Activated naive CD8-positive, alpha-beta T cell (primary cell): Measurements from ENCODE around the gene TLX2.

ENCODE experiments used
- H3K27ac Mint-ChIP-seq: one replicate; pipeline ENCODE4 v1.8.0; 2021; ENCODE audit warnings: mixed read lengths
- H3K27me3 Mint-ChIP-seq: one replicate; pipeline ENCODE4 v1.8.0; 2021; ENCODE audit warnings: mixed read lengths
- H3K36me3 Mint-ChIP-seq: one replicate; pipeline ENCODE4 v1.8.0; 2021; ENCODE audit warnings: mixed read lengths
- H3K4me1 Mint-ChIP-seq: one replicate; pipeline ENCODE4 v1.8.0; 2021; ENCODE audit warnings: low read depth, mixed read lengths
- H3K4me3 Mint-ChIP-seq: one replicate; pipeline ENCODE4 v1.8.0; 2021; ENCODE audit warnings: mild to moderate bottlenecking, mixed read lengths
- H3K9me3 Mint-ChIP-seq: one replicate; pipeline ENCODE4 v1.8.0; 2021; ENCODE audit warnings: low read depth, mixed read lengths

The TLX2 gene

DNA sequence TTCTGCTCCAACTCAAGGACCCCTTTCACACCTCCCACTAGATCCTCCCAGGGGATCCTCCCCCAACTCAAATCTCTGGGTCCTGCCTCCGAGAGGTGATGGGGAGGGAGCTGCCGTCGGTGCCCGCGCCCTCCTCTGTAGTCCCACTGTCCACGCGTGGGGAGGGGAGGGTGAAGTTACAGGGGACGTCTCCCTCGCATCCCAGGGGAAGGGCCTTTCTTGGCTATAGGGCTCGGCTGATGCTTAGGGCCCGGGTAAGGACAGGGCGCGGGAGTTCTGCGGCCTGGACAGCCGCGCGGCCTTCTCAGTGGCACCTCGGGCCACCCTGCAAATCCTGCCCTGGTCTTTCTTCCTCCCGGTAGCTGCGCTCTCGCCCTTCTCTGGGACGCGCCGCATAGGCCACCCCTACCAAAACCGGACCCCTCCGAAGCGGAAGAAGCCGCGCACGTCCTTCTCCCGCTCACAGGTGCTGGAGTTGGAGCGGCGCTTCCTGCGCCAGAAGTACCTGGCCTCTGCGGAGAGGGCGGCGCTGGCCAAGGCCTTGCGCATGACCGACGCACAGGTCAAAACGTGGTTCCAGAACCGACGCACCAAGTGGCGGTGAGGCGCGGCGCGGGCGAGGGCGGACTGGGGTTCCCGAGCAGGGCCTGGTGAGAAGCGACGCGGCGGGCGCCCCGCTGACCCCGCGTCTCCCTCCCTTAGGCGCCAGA lies 1.2 kb downstream of the TLX2 start:
- Mint-ChIP-seq H3K9me3 (no peaks in the 10 kb centered on the region), H3K4me1 (peaks cover 14% of the 10 kb centered on the region), H3K27ac (no peak overlapping the region), H3K36me3 (no peaks in the 10 kb centered on the region), H3K27me3 (peaks cover 52% of the 10 kb centered on the region), H3K4me3 (peak overlapping the region; percentile 65)

DNA sequence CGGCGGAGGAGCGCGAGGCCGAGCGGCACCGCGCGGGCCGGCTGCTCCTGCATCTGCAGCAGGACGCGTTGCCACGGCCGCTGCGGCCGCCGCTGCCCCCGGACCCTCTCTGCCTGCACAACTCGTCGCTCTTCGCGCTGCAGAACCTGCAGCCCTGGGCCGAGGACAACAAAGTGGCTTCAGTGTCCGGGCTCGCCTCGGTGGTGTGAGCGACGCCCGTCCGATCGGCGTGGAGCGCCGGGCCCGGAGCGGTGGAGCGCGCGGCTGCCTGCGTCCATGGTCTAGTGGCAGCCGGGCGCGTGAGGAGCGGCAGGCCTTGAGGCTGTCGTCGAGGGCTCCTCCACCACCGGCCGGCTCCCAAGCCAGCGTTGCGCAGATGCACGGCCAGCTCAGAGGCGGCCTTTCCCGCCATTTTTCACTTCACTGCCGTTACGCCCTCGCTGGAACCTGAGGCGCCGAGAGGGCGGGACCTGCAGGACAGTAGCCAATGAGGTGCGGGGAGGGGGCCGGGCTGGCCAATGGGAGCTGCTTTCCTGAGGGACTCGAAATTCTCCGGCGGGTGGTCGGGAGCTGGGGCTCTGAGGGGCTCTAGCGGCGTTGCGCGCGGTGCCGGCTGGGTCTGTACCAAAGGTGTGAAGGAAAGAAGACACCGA lies 1.9 kb downstream of the TLX2 start:
- Mint-ChIP-seq H3K4me1 (peaks cover 14% of the 10 kb centered on the region), H3K36me3 (no peaks in the 10 kb centered on the region), H3K27me3 (peaks cover 52% of the 10 kb centered on the region), H3K9me3 (no peaks in the 10 kb centered on the region), H3K27ac (no peak overlapping the region), H3K4me3 (peak overlapping the region; percentile 76)

DNA sequence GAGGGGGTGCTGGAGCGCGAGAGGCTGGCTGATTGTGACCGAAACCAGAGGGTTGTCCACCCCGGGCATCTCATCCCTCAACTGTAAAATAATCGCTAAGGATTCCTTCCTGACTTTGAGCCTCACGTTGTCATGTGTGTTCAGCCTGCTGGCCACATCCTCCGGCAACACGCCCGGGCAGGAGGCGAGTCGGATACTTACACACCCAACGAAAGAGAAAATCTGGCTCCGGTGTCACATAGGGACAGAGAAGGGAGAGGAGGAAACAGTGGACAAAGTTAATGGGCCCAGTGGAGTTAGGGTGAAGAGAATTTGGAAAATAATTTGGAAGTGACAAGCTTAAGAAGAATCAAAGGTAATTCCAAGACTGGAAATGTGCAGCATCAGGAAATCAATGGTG lies 2.4 kb downstream of the TLX2 start:
- Mint-ChIP-seq H3K9me3 (no peaks in the 10 kb centered on the region), H3K4me3 (peak overlapping the region; percentile 76), H3K27me3 (peaks cover 50% of the 10 kb centered on the region), H3K27ac (no peak overlapping the region), H3K36me3 (no peaks in the 10 kb centered on the region), H3K4me1 (peaks cover 14% of the 10 kb centered on the region)

DNA sequence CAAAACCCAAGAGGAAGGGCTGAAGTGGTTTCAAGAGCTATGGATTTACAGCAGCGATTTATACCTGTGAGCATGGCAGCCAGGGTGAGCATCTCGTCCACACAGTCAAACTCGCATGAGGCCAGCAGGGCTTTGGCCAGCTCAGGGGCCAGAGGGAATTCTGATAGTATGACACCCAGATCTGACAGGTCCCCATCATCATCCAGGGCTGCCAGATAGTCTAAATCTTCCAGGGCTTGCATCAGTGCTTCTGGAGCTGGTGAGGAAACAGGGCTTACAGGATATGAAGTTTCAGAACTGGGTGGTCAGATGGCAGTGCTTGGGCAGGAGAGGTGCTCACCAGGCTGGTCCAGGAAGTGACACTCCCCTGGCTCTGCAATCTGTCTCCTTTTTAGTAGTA lies 8.3 kb downstream of the TLX2 start:
- Mint-ChIP-seq H3K36me3 (peaks cover 10% of the 10 kb centered on the region), H3K27me3 (peaks cover 26% of the 10 kb centered on the region), H3K4me1 (peaks cover 10% of the 10 kb centered on the region), H3K4me3 (no peak overlapping the region), H3K27ac (no peak overlapping the region), H3K9me3 (no peaks in the 10 kb centered on the region)

DNA sequence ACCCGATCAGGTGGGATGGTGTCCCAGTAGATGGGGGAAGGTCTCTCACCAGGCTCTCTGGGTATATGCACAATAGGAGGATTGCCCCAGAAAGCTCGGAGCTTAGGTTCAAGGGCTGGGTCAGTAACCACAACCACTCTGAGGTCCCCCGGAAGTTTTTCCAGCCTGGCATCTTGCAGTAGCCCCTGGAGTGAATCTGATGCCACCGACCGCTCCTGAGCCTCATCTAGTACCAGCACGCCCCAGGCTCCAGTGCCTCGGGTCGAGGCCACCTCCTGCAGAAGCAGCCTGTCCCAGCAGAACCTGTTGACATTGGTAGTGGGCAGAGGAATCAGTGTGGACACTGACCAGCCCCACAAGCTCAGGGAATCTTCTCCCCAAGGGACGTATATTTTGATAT lies 9.8 kb downstream of the TLX2 start:
- peaks cover 16% of the 10 kb centered on the region for H3K4me1 Mint-ChIP-seq
- no peak overlapping the region for H3K4me3 Mint-ChIP-seq
- peaks cover 13% of the 10 kb centered on the region for H3K27me3 Mint-ChIP-seq
- H3K36me3 Mint-ChIP-seq, result peaks cover 16% of the 10 kb centered on the region
- H3K9me3 Mint-ChIP-seq, result no peaks in the 10 kb centered on the region
- H3K27ac Mint-ChIP-seq, result no peak overlapping the region

DNA sequence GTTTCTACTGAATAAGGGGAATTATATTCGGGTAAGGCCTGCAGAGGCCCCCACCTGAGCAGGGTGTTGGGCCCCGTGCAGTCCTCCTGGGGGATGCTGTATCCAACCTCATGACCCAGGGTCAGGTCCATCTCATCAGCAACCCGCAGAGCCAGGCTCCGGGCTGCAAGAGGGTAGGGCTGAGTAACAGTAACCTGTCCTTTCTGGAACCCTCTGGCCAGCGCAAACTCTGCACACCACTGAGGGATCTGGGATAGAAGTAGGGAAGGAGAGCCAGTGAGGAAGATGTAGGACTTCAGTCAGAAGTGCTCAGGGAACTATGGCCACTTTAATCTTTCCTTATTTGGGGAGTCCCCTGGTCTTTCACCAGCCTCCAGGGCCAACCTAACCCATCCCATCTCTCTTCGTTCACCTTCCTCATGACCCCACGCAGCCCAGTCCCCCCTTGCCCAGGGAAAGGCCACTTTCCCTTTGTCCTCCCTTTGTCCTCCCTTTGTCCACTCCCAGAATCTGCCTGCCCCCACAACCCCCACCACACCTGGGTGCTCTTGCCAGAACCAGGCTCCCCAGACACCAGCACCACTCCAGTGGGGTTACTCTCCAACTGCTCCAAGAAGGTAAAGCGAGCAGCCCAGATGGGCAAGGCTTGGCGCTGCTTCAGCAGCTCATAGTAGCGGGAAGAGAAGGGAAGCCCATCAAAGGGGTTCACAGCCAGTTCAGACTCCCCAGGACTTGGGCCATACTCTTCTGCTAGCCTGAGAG lies 10.9 kb downstream of the TLX2 start:
- Mint-ChIP-seq H3K9me3 (no peaks in the 10 kb centered on the region), H3K36me3 (peaks cover 16% of the 10 kb centered on the region), H3K4me3 (no peak overlapping the region), H3K4me1 (peaks cover 16% of the 10 kb centered on the region), H3K27me3 (peaks cover 4% of the 10 kb centered on the region), H3K27ac (no peak overlapping the region)

DNA sequence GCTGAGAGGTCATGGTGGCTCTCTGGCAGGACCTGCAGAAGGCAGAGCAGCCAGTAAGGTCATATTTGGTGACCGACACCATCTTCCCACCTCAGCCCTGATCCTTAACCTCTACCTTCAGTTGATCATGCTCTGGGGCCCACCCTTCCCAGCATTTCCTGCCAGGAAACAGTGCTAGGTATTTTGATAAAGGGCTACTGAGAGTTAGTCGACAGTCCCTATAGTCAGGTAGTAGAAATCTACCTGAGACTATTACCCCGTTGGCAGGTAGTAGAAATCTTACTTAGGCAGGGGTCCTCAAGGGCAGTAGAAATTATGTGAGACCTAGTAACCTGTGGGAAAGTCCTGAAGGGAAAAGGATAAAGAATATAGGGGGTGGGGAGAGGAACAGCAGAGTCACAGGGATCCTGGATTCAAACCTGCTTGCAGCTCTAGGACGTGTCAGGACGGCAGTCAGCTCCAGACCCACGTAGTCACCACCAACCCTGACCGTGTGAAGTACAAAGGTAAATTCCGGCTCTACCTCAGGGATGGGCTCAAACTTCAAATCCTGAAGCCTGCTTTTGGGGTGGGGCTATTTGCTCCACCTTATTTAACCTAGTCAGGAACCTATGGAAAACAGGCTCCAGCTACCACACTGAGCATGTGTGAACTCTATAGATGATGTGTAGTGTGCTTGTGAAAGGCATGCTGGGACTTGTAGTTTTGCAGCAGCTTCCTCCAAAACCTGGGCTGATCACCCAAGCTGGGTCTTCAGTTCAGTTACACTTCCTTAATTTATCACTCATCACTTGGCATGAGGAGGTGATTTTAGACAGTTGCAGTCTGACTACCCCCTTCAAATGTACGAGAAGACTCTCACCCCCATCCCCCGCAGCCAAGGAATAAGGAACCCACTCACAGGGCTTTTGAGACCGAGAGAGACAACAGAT lies 11.7 kb downstream of the TLX2 start, which contains the start of gene DQX1:
DQX1 (minus strand) TSS at position 515 of the 932 bp plus-strand sequence; CDS start at position 13, 502 bp downstream.
- H3K9me3 Mint-ChIP-seq, result no peaks in the 10 kb centered on the region
- H3K27me3 Mint-ChIP-seq, result no peaks in the 10 kb centered on the region
- peak within 1 kb of the TSS; percentile 98 for H3K4me3 Mint-ChIP-seq
- peaks cover 22% of the 10 kb centered on the region for H3K4me1 Mint-ChIP-seq
- H3K27ac Mint-ChIP-seq, result peak within 1 kb of the TSS; percentile 34
- H3K36me3 Mint-ChIP-seq, result peaks cover 16% of the 10 kb centered on the region

DNA sequence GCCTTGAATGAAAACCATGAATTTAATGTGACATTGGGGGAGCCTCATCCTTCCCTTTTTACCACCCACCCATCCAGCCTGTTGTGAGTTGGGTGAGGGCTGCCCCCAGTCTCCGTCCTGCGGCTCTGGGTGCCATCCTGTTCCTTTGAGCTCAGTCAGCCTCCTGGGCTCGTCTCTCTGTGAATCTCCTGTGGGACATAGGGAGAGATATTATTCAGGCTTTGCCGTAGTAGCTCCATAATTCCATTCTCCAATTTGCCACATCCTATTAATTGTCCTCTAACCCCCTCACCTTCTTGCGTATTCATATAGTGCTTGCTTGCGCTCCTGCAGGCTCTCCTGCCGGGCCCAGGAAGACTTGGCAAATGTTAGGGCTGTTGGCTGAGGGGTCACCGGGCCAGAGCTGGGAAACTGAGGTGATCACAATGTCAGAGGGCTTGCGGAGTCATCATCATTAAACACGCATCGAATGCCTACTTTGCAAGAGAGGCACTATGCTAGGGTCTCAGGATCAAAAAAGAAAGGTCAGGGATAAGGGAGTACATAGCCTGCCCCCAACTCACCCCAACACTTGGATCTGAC lies 12.5 kb downstream of the TLX2 start:
- Mint-ChIP-seq H3K27ac (no peak overlapping the region), H3K4me3 (peak overlapping the region; percentile 98), H3K9me3 (no peaks in the 10 kb centered on the region), H3K27me3 (no peaks in the 10 kb centered on the region), H3K4me1 (peaks cover 29% of the 10 kb centered on the region), H3K36me3 (peaks cover 16% of the 10 kb centered on the region)

DNA sequence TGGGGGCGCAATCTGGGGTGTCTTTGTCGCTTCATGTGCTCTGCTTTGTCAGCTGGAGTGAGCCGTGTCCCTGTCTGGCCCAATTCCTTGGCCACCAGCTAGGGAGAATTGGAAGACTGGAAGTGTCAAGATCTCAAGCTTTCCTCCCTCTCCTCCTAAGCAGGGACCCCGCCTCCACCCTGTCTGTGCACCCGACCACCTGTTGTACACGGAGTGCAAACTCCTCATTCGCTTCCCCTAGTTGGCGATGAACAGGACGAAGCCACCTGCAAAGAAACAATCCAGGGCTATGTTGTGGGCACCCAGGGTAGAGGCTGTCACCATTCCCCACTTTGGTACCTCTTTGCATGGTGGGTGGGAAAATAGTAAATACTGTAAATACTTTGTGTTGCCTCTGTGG lies 13.5 kb downstream of the TLX2 start:
- Mint-ChIP-seq H3K4me1 (peaks cover 35% of the 10 kb centered on the region), H3K27ac (no peak overlapping the region), H3K36me3 (peaks cover 18% of the 10 kb centered on the region), H3K27me3 (no peaks in the 10 kb centered on the region), H3K9me3 (no peaks in the 10 kb centered on the region), H3K4me3 (peak overlapping the region; percentile 98)

DNA sequence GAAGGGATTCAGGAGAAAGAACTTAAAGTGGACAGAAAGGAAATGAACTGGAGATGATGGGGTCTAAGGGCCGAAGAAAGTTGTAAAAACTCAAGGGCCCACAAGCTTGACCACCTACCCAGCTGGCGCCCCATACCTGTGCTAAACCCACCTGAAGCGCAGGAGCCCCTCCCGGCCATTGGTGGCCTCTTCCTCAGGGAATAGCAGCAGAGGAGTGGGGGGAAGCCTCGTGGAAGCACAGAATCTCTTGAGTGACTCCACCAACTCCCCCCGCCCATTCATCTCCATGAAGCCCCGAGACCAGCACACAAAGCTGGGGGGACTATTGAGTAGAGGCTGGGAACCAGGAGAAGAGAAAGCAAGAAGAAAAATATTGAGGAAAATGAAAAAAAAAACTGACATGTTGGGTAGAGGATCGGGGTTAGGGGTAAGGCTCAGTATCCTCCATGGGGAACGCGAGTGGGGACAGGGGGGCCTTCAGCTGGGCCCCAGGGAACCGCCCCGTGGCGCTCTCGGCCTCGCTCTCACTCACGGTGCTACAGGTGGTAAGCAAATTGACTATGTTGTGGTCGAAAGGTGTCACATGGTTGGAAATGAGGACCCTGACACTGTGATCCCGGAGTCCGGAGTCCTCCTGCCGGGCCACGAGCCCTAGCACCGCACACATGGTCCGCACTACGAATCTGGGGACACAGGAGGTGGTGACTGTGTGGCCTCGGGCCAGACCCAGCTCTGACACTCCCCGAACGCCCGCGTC lies 14.5 kb downstream of the TLX2 start:
- H3K27me3 Mint-ChIP-seq, result no peaks in the 10 kb centered on the region
- no peaks in the 10 kb centered on the region for H3K9me3 Mint-ChIP-seq
- H3K27ac Mint-ChIP-seq, result peak overlapping the region; percentile 95
- H3K4me3 Mint-ChIP-seq, result peak overlapping the region; percentile 98
- peaks cover 18% of the 10 kb centered on the region for H3K36me3 Mint-ChIP-seq
- peaks cover 36% of the 10 kb centered on the region for H3K4me1 Mint-ChIP-seq

DNA sequence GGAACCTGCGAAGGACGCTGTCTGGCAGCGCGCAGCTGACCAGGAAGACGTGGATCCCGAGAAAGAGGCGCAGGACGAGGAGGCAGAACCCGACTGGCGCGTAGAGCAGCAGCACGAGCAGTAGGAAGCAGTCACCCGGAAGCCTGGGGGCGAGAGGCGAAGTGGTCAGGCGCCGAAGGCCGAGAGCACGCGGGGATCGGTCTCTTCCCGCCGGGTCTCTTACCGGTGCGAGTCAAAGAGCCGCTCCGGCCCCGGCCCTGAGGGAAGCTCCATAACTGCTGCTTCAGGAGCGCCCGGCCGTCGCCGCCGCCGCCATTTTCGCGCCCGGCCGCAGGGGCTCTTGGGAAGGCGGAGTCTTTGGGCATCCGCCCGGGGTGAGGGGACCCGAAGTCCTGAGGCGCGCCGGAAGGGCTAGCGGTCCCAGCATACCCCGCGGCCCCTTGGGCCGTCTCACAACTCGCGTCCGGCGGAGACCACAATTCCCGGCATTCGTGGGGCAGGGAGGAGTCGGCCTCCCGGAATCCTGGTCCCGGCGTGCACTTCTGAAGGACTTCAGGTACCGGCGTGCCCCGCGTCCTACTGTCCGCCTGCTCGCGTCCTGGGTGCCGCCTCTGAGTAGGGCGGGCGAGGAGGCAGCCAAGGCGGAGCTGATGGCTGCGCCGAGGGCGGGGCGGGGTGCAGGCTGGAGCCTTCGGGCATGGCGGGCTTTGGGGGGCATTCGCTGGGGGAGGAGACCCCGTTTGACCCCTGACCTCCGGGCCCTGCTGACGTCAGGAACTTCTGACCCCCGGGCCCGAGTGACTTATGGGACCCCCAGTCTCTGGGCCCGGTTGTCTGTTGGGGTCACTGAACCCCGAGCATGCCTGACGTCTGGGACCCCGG lies 15.3 kb downstream of the TLX2 start, which contains the start of the genes AUP1 and HTRA2:
AUP1 (minus strand) TSS at position 350 of the 882 bp plus-strand sequence; CDS start at position 273, 77 bp downstream.
HTRA2 (plus strand) TSS at position 577 of the 882 bp plus-strand sequence; CDS start at position 651, 74 bp downstream.
- Mint-ChIP-seq H3K4me3 (peak within 1 kb of the TSS; percentile 98), H3K27ac (peak within 1 kb of the TSS; percentile 95), H3K9me3 (no peaks in the 10 kb centered on the region), H3K27me3 (no peaks in the 10 kb centered on the region), H3K4me1 (peaks cover 36% of the 10 kb centered on the region), H3K36me3 (peaks cover 18% of the 10 kb centered on the region)

DNA sequence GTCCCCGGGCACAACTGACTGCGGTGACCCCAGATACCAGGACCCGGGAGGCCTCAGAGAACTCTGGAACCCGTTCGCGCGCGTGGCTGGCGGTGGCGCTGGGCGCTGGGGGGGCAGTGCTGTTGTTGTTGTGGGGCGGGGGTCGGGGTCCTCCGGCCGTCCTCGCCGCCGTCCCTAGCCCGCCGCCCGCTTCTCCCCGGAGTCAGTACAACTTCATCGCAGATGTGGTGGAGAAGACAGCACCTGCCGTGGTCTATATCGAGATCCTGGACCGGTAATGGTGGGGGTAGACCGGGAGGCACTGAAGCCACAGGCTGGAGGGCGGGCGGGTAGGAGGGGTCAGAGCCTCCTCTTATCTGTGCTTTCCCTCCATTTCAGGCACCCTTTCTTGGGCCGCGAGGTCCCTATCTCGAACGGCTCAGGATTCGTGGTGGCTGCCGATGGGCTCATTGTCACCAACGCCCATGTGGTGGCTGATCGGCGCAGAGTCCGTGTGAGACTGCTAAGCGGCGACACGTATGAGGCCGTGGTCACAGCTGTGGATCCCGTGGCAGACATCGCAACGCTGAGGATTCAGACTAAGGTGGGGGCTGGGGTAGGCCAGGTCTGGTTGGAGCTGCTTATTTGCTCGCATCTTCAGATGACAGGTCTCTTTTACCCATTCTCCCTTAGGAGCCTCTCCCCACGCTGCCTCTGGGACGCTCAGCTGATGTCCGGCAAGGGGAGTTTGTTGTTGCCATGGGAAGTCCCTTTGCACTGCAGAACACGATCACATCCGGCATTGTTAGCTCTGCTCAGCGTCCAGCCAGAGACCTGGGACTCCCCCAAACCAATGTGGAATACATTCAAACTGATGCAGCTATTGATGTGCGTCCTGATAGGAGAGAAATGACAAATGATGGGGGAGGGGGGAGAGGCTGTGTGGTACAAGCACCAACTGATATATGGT lies 16.3 kb downstream of the TLX2 start:
- Mint-ChIP-seq H3K27ac (peak overlapping the region; percentile 92), H3K36me3 (peaks cover 18% of the 10 kb centered on the region), H3K27me3 (no peaks in the 10 kb centered on the region), H3K9me3 (no peaks in the 10 kb centered on the region), H3K4me3 (peak overlapping the region; percentile 98), H3K4me1 (peaks cover 36% of the 10 kb centered on the region)
